Heart left ventricle (tissue), 13 donors: ENCODE measurements around the gene PLCL1.

ENCODE experiments used
- CTCF ChIP-seq, 12 donors: fragments of 200-600 bp; sonication (generic) in 4 of 12; IDR thresholded peaks; one replicate each; pipeline versions ENCODE4 v1.5.0 to v1.8.0; 2018 to 2022; ENCODE audit warnings: antibody characterized with exemption in 12 of 12, mild to moderate bottlenecking in 5 of 12
- POLR2A ChIP-seq, 2 donors: fragments of 450-650 bp; IDR thresholded peaks; one replicate each; pipeline ENCODE4 v1.6.1; 2017; ENCODE audit warnings: antibody characterized with exemption in 2 of 2, mild to moderate bottlenecking in 2 of 2, moderate library complexity in 2 of 2
- donor health status: ischemic (EF 13 %, LVEDD 7.1; RV severe dilation, severe dysfunction).
- donor health status: DM: no; HTN: yes; CAD: no.
- donor health status: DM: no; HTN: no; CAD: no.
- donor health status: ischemic (EF 25% LVEDD 6.9; RV normal size, moderate dysfunction).
- donor health status: ischemic (EF 25% LVEDD 5.7; RV mildly dilated, moderate dysfunction).
- donor health status: ischemic (EF 35%, LVEDD 5.7; RV mildly dilated, moderate dysfunction).
- donor health status: nonischemic (EF 11% LVEDD 7.7; RV severe dilation, severe dysfunction).
- donor health status: DM: yes; HTN: yes; CAD: no.
- donor health status: PGD.
- donor health status: ischemic (EF 29% LVEDD 5.4; RV normal size, mild dysfunction).
- donor health status: nonischemic (EF 23%, LVEDD 6.1; RV moderate dilation, normal function).

- TF ChIP-seq CTCF (IDR thresholded peaks at IDR 0.05) (no peak), POLR2A (IDR thresholded peaks at IDR 0.05) (no peak)
Observed at GRCh38 chr2:197760293-197760657, 44.1 kb upstream of the PLCL1 start.
